Measurements from ENCODE around the gene VSTM2A.

GRCh38 chr7:54560198-54560597, 18.0 kb downstream of the VSTM2A start:
- TF ChIP-seq CTCF (IDR thresholded peaks at IDR 0.05) (no peak), POLR2A (IDR thresholded peaks at IDR 0.05) (no peak)

All from thyroid gland (tissue), 4 donors.